HFF-Myc (cell line): Measurements from ENCODE around the gene SLC35A4.
"Not testable (repeated sequence)": the region's sequence is repeated elsewhere in the genome, so short reads cannot be mapped to it uniquely, and the experiment has no call there.

Experiments used
- DNase-seq: peaks from one replicate; pipeline ENCODE4 v3.0.0-alpha.2; 2011; ENCODE audit warnings: low read depth; ENCODE audit errors: extremely low read depth
- H3K4me3 ChIP-seq: replicated peaks from 2 replicates; pipeline ENCODE4 v1.5.1; 2011; ENCODE audit warnings: low read depth, mild to moderate bottlenecking, control low read depth, low read length
- CTCF ChIP-seq: IDR thresholded peaks from 2 replicates; pipeline ENCODE4 v1.5.1; 2012; ENCODE audit warnings: mild to moderate bottlenecking, low read depth, low read length, control low read depth; ENCODE audit errors: missing control alignments

SLC35A4 gene

GRCh38 chr5:140596321-140596741, 31.7 kb downstream of the SLC35A4 start:
- no peak overlapping the region for H3K4me3 ChIP-seq
- no peak for DNase-seq
- TF ChIP-seq CTCF: no peak

GRCh38 chr5:140598836-140599235, 34.2 kb downstream of the SLC35A4 start:
- TF ChIP-seq CTCF: no peak
- H3K4me3 ChIP-seq: no peak overlapping the region
- DNase-seq: no peak

GRCh38 chr5:140600096-140600495, 35.5 kb downstream of the SLC35A4 start:
- no peak overlapping the region for H3K4me3 ChIP-seq
- no peak for TF ChIP-seq CTCF
- no peak for DNase-seq

- TF ChIP-seq CTCF: no peak
- H3K4me3 ChIP-seq: no peak overlapping the region
- DNase-seq: no peak
Measured at GRCh38 chr5:140602147-140602546, 37.5 kb downstream of the SLC35A4 start.

GRCh38 chr5:140603446-140603698, 38.7 kb downstream of the SLC35A4 start:
- H3K4me3 ChIP-seq, DNase-seq: not testable (repeated sequence)

GRCh38 chr5:140603734-140604133, 39.1 kb downstream of the SLC35A4 start:
- no peak overlapping the region for H3K4me3 ChIP-seq
- no peak for DNase-seq
- TF ChIP-seq CTCF: no peak

GRCh38 chr5:140605879-140606278, 41.3 kb downstream of the SLC35A4 start:
- TF ChIP-seq CTCF: no peak
- no peak for DNase-seq
- H3K4me3 ChIP-seq: no peak overlapping the region
